T47D (cell line): ENCODE results near the gene ZBTB25.

Source experiments
- DNase-seq, 2 experiments: peaks; one replicate each; pipeline versions ENCODE4 v3.0.0 to v3.0.0-alpha.2; 2011 to 2012; ENCODE audit warnings: low read depth in 1 of 2, low spot score in 1 of 2
- JUND ChIP-seq: IDR thresholded peaks from 2 replicates; pipeline ENCODE4 v1.6.1; 2012; ENCODE audit warnings: low read depth
- in situ Hi-C: cut with HindIII; loops from 2 replicates; pipeline ENCODE4 v1.10.0; 2016; ENCODE audit warnings: low sequenced_read_pairs, low pct_unique_long_range_greater_than_20kb

The ZBTB25 gene

GRCh38 chr14:64439141-64439540, 64.5 kb downstream of the ZBTB25 start:
- in situ Hi-C loops, result no loop called here
- no peak for DNase-seq
- TF ChIP-seq JUND, result no peak

- in situ Hi-C loops, result no loop called here
- DNase-seq, result no peak
- no peak for TF ChIP-seq JUND
Measured at GRCh38 chr14:64438181-64438841, 65.3 kb downstream of the ZBTB25 start.

GRCh38 chr14:64434528-64434927, 69.1 kb downstream of the ZBTB25 start:
- no peak for DNase-seq
- TF ChIP-seq JUND, result no peak
- in situ Hi-C loops, result no loop called here

- in situ Hi-C loops, result no loop called here
- DNase-seq, result no peak
- TF ChIP-seq JUND, result no peak
Measured at GRCh38 chr14:64423987-64424386, 79.7 kb downstream of the ZBTB25 start.

- in situ Hi-C loops, result no loop called here
- TF ChIP-seq JUND, result no peak
- no peak for DNase-seq
Measured at GRCh38 chr14:64422756-64423155, 80.9 kb downstream of the ZBTB25 start.

- no peak for TF ChIP-seq JUND
- in situ Hi-C loops, result no loop called here
- DNase-seq, result no peak
Measured at GRCh38 chr14:64422005-64422404, 81.6 kb downstream of the ZBTB25 start.

GRCh38 chr14:64421166-64421565, 82.5 kb downstream of the ZBTB25 start:
- no peak for TF ChIP-seq JUND
- in situ Hi-C loops, result no loop called here
- no peak for DNase-seq

- in situ Hi-C loops, result no loop called here
- no peak for DNase-seq
- TF ChIP-seq JUND, result no peak
Measured at GRCh38 chr14:64419003-64419402, 84.6 kb downstream of the ZBTB25 start.

GRCh38 chr14:64417771-64418125, 85.9 kb downstream of the ZBTB25 start:
- DNase-seq, result no peak
- no peak for TF ChIP-seq JUND

GRCh38 chr14:64417055-64417770, 86.4 kb downstream of the ZBTB25 start:
- in situ Hi-C loops, result no loop called here
- TF ChIP-seq JUND, result no peak
- no peak for DNase-seq

More at GRCh38 chr14:64417771-64418125, 85.9 kb downstream of the ZBTB25 start:
- in situ Hi-C loops, result no loop called here

- in situ Hi-C loops, result no loop called here
- DNase-seq, result no peak
- TF ChIP-seq JUND, result no peak
Measured at GRCh38 chr14:64416348-64416932, 87.2 kb downstream of the ZBTB25 start.

GRCh38 chr14:64412237-64412636, 91.4 kb downstream of the ZBTB25 start:
- no peak for TF ChIP-seq JUND
- in situ Hi-C loops, result no loop called here
- no peak for DNase-seq

GRCh38 chr14:64411001-64411400, 92.6 kb downstream of the ZBTB25 start:
- in situ Hi-C loops, result no loop called here
- no peak for TF ChIP-seq JUND
- no peak for DNase-seq
